ENCODE results near the gene CYTH3.

CYTH3 gene

GRCh38 chr7:6133249-6133648 is 139.2 kb downstream of the CYTH3 start:
- no peak for DNase-seq (ENCODE audit: low read depth)

DNA sequence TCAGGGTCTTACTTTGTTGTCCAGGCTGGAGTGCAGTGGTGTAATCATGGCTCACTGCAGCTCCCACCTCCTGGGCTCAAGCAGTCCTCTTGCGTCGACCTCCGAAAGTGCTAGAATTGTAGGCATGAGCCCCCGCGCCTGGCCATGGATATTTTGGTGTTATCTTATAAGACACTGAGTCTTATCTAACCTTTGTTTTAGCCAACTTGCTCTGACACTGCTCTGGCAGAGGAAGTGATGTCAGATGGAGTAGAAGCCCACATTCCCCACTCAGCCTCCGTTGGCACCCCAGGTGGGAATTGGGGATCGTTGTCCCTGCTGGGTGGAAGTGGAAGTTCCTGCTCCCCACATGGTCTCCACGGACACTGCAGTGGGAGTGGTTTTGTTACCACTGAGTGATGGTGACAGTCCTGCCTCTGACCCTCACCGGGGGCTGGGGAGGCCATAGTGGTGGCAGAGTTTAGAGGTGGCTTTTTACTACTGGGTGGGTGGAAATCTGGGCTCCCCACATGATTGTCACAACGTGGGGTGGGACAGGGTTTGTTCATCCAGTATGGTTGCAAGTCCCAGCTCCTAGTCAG is 142.3 kb downstream of the CYTH3 start:
- H3K4me3 ChIP-seq (ENCODE audit: low read length) = no peak overlapping the region
- DNase-seq (ENCODE audit: low read depth) = no peak
- no peak for TF ChIP-seq CTCF (IDR thresholded peaks at IDR 0.05; ENCODE audit: insufficient read depth, low read depth, low read length, missing control alignments)

More at GRCh38 chr7:6133249-6133648, 139.2 kb downstream of the CYTH3 start:
- H3K4me3 ChIP-seq (ENCODE audit: low read length) = no peak overlapping the region
- no peak for TF ChIP-seq CTCF (IDR thresholded peaks at IDR 0.05; ENCODE audit: insufficient read depth, low read depth, low read length, missing control alignments)

DNA sequence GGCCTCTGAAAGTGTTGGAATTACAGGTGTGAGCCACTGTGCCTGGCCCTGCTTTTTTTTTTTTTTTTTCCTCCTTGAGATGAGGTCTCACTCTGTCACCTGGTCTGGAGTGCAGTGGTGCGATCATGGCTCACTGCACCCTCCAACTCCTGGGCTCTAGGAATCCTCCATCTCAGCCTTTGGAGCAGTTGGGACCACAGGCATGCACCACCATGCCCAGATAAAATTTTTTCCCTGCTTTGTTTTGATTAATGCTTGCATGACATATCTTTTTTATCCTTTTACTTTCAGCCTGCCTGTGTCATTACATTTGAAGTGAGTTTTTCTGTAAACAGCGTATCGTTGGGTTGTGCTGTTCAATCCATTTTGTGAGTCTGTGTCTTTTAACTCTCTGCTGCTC is 144.2 kb downstream of the CYTH3 start:
- no peak overlapping the region for H3K4me3 ChIP-seq (ENCODE audit: low read length)
- no peak for TF ChIP-seq CTCF (IDR thresholded peaks at IDR 0.05; ENCODE audit: insufficient read depth, low read depth, low read length, missing control alignments)
- no peak for DNase-seq (ENCODE audit: low read depth)

DNA sequence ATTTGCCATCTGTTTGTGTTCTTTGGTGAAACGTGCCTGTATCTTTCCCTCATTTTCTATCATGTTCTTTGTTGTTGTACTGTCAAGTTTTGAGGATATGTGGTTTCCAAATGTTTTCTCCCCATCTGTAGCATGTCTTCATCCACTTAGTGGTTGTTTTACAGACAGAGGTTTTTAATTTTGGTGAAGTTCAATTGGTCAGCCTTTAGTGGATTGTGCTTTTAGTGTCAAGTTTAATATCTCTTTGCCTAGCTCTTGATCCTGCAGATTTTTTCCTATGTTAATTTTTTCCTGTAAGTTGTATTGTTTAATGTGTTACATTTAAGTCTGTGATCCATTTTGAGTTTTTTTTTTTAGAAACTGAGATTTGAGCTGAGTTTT is 145.3 kb downstream of the CYTH3 start:
- DNase-seq (ENCODE audit: low read depth) = no peak
- H3K4me3 ChIP-seq (ENCODE audit: low read length) = no peak overlapping the region
- no peak for TF ChIP-seq CTCF (IDR thresholded peaks at IDR 0.05; ENCODE audit: insufficient read depth, low read depth, low read length, missing control alignments)

DNA sequence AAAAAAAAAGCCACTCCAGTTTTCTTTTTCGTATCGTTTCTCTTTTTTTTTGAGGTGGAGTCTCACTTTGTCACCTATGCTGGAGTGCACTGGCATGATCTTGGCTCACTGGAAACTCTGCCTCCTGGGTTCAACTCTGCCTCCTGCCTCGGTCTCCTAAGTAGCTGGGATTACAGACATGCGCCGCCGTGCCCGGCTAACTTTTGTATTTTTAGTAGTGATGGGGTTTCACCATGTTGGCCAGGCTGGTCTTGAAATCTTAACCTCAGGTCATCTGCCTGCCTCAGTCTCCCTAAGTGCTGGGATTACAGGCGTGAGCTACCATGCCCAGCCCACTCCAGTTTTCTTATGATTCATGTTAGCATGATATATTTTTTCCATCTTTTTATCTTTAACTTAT is 148.6 kb downstream of the CYTH3 start:
- DNase-seq (ENCODE audit: low read depth) = no peak
- H3K4me3 ChIP-seq (ENCODE audit: low read length) = no peak overlapping the region
- TF ChIP-seq CTCF (IDR thresholded peaks at IDR 0.05; ENCODE audit: insufficient read depth, low read depth, low read length, missing control alignments) = no peak

- no peak overlapping the region for H3K4me3 ChIP-seq (ENCODE audit: low read length)
- DNase-seq (ENCODE audit: low read depth) = peak; percentile 48
- TF ChIP-seq CTCF (IDR thresholded peaks at IDR 0.05; ENCODE audit: insufficient read depth, low read depth, low read length, missing control alignments) = no peak
Observed at GRCh38 chr7:6121141-6121540, 151.3 kb downstream of the CYTH3 start.

- no peak for TF ChIP-seq CTCF (IDR thresholded peaks at IDR 0.05; ENCODE audit: insufficient read depth, low read depth, low read length, missing control alignments)
Observed at GRCh38 chr7:6117533-6117932, 154.9 kb downstream of the CYTH3 start.

More at GRCh38 chr7:6117533-6117932, 154.9 kb downstream of the CYTH3 start:
- DNase-seq (ENCODE audit: low read depth) = no peak
- H3K4me3 ChIP-seq (ENCODE audit: low read length) = no peak overlapping the region

Data from epithelial cell of esophagus (primary cell).